Measurements from ENCODE around the gene TMC3.

Gene TMC3

GRCh38 chr15:81384891-81385720 is 11.1 kb upstream of the TMC3 start:
- Histone ChIP-seq H3K36me3 (ENCODE audit: insufficient read depth) (no peaks in the 10 kb centered on the region), H3K4me2 (no peak overlapping the region), H2AFZ (ENCODE audit: low read depth) (no peak overlapping the region)

GRCh38 chr15:81381720-81382119 is 7.7 kb upstream of the TMC3 start:
- no peak overlapping the region for H2AFZ ChIP-seq (ENCODE audit: low read depth)
- H3K36me3 ChIP-seq (ENCODE audit: insufficient read depth) = no peaks in the 10 kb centered on the region
- no peak overlapping the region for H3K4me2 ChIP-seq
- H3K4me3 ChIP-seq (IDR thresholded peaks at IDR 0.05; ENCODE audit: insufficient read depth, low read depth, low read length) = no peak overlapping the region
- H3K9ac ChIP-seq = no peak overlapping the region
- no peak for TF ChIP-seq CTCF (conservative IDR thresholded peaks at IDR 0.05; ENCODE audit: low read depth, low read length)
- H3K27ac ChIP-seq = no peak overlapping the region
- no peaks in the 10 kb centered on the region for H4K20me1 ChIP-seq (ENCODE audit: insufficient read depth)
- no peaks in the 10 kb centered on the region for H3K79me2 ChIP-seq (ENCODE audit: insufficient read depth, low read depth)
- no peaks in the 10 kb centered on the region for H3K4me1 ChIP-seq (ENCODE audit: low read depth, poor library complexity, severe bottlenecking)
- no peaks in the 10 kb centered on the region for H3K27me3 ChIP-seq (ENCODE audit: insufficient read depth, low read depth)

More at GRCh38 chr15:81384891-81385720, 11.1 kb upstream of the TMC3 start:
- no peaks in the 10 kb centered on the region for H3K79me2 ChIP-seq (ENCODE audit: insufficient read depth, low read depth)
- H3K4me3 ChIP-seq (IDR thresholded peaks at IDR 0.05; ENCODE audit: insufficient read depth, low read depth, low read length) = no peak overlapping the region
- no peaks in the 10 kb centered on the region for H4K20me1 ChIP-seq (ENCODE audit: insufficient read depth)
- H3K4me1 ChIP-seq (ENCODE audit: low read depth, poor library complexity, severe bottlenecking) = no peaks in the 10 kb centered on the region
- TF ChIP-seq CTCF (conservative IDR thresholded peaks at IDR 0.05; ENCODE audit: low read depth, low read length) = no peak
- H3K9ac ChIP-seq = no peak overlapping the region
- no peaks in the 10 kb centered on the region for H3K27me3 ChIP-seq (ENCODE audit: insufficient read depth, low read depth)
- no peak overlapping the region for H3K27ac ChIP-seq

- Histone ChIP-seq H3K9ac (no peak overlapping the region), H3K36me3 (ENCODE audit: insufficient read depth) (no peaks in the 10 kb centered on the region), H2AFZ (ENCODE audit: low read depth) (no peak overlapping the region), H3K4me2 (no peak overlapping the region), H3K4me1 (ENCODE audit: low read depth, poor library complexity, severe bottlenecking) (no peaks in the 10 kb centered on the region), H3K27ac (no peak overlapping the region), H4K20me1 (ENCODE audit: insufficient read depth) (no peaks in the 10 kb centered on the region), H3K4me3 (IDR thresholded peaks at IDR 0.05; ENCODE audit: insufficient read depth, low read depth, low read length) (no peak overlapping the region), H3K27me3 (ENCODE audit: insufficient read depth, low read depth) (no peaks in the 10 kb centered on the region), H3K79me2 (ENCODE audit: insufficient read depth, low read depth) (no peaks in the 10 kb centered on the region)
- no peak for TF ChIP-seq CTCF (conservative IDR thresholded peaks at IDR 0.05; ENCODE audit: low read depth, low read length)
Measured at GRCh38 chr15:81380668-81381067, 6.7 kb upstream of the TMC3 start.

- Histone ChIP-seq H3K27me3 (ENCODE audit: insufficient read depth, low read depth) (no peaks in the 10 kb centered on the region), H2AFZ (ENCODE audit: low read depth) (no peak overlapping the region), H3K4me2 (no peak overlapping the region), H3K36me3 (ENCODE audit: insufficient read depth) (no peaks in the 10 kb centered on the region), H3K4me3 (IDR thresholded peaks at IDR 0.05; ENCODE audit: insufficient read depth, low read depth, low read length) (no peak overlapping the region), H3K27ac (no peak overlapping the region), H3K79me2 (ENCODE audit: insufficient read depth, low read depth) (no peaks in the 10 kb centered on the region), H3K4me1 (ENCODE audit: low read depth, poor library complexity, severe bottlenecking) (no peaks in the 10 kb centered on the region), H3K9ac (no peak overlapping the region), H4K20me1 (ENCODE audit: insufficient read depth) (no peaks in the 10 kb centered on the region)
- TF ChIP-seq CTCF (conservative IDR thresholded peaks at IDR 0.05; ENCODE audit: low read depth, low read length) = no peak
Measured at GRCh38 chr15:81380203-81380602, 6.2 kb upstream of the TMC3 start.

Data from KMS-11 (cell line).